Choroid plexus epithelial cell (primary cell): ENCODE measurements around the gene SNX25.
"Not testable (repeated sequence)": the region's sequence is repeated elsewhere in the genome, so short reads cannot be mapped to it uniquely, and the experiment has no call there.

ENCODE experiments used
- DNase-seq: peaks from one replicate; pipeline ENCODE4 v3.0.0-alpha.2; 2010; ENCODE audit warnings: low read depth
- H3K4me3 ChIP-seq: 2 replicates; pipeline ENCODE4 v1.5.1; 2011; ENCODE audit warnings: low read depth, mild to moderate bottlenecking, control low read depth, low read length, moderate library complexity
- TF ChIP-seq, protein P1 (sequence below): conservative IDR thresholded peaks from 2 replicates; pipeline ENCODE4 v1.5.1; 2011; ENCODE audit warnings: low read depth, mild to moderate bottlenecking, control low read depth, inconsistent platforms, low read length, moderate library complexity

The SNX25 gene

DNA sequence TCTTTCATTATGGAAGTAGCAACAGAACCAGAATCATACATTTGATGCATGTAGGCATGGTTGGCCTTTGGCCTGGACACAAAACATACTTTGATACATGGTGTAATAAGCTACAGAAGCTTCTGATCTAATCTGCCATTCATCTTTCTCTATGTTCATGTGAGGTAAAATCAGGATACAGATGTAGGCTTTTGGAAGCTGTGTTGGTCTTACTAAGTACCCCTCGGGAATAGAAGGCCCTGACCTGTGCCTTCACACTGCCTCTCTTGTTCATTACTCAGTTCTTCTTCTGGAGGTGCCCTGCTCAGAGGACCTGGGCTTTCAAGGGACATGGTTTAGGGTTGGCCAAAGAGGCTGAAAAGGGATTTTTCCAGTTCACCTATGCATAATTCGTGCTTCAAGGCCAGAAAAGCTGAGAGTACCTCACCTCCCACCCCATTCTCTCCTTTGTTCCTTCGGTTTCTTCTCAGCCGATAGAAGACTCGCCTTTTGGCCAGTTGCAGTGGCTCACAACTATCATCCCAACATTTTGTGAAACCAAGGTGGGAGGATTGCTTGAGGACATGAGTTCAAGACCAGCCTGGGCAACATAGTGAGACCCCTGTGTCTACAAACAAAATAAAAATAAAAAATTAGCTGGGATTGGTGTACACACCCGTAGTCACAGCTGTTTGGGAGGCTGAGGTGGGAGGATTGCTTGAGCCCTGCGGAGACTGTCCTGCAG, 25.9 kb downstream of the SNX25 start:
- TF ChIP-seq, protein P1, sequence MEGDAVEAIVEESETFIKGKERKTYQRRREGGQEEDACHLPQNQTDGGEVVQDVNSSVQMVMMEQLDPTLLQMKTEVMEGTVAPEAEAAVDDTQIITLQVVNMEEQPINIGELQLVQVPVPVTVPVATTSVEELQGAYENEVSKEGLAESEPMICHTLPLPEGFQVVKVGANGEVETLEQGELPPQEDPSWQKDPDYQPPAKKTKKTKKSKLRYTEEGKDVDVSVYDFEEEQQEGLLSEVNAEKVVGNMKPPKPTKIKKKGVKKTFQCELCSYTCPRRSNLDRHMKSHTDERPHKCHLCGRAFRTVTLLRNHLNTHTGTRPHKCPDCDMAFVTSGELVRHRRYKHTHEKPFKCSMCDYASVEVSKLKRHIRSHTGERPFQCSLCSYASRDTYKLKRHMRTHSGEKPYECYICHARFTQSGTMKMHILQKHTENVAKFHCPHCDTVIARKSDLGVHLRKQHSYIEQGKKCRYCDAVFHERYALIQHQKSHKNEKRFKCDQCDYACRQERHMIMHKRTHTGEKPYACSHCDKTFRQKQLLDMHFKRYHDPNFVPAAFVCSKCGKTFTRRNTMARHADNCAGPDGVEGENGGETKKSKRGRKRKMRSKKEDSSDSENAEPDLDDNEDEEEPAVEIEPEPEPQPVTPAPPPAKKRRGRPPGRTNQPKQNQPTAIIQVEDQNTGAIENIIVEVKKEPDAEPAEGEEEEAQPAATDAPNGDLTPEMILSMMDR = no peak

DNA sequence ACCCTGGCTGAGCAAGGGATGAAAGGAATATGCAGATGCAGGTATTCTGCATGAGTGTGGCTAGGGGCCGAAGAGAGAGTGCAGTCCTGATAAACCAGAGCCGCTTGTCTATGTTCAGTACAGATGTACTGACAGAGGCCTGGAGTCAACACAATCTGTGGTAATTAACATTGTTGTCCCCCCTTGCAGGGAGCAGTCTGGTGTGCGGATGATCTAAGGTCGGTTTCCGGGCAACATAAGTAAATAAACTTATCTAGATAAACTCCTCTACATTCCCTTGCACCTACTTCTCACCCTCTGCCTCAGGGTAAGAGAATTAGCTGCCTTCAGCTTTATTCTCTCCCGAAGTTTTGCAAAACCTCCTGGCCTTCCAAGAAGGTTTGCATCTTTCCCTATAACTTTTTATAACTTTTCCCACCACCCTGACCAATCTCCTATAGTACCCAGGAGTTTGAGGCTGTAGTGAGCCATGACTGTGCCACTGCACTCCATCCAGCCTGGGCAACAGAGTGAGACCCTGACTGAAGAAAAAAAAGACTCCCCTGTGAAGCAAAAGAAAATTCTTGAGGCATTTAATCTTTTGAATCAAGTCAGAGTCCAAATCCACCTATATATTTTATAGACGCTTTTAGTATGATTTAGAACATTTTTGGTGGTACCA, 26.6 kb downstream of the SNX25 start:
- no peak overlapping the region for H3K4me3 ChIP-seq
- DNase-seq = peak; percentile 84
- TF ChIP-seq, protein P1 = no peak

More for the DNA sequence above, 25.9 kb downstream of the SNX25 start:
- H3K4me3 ChIP-seq = no peak overlapping the region
- no peak for DNase-seq

DNA sequence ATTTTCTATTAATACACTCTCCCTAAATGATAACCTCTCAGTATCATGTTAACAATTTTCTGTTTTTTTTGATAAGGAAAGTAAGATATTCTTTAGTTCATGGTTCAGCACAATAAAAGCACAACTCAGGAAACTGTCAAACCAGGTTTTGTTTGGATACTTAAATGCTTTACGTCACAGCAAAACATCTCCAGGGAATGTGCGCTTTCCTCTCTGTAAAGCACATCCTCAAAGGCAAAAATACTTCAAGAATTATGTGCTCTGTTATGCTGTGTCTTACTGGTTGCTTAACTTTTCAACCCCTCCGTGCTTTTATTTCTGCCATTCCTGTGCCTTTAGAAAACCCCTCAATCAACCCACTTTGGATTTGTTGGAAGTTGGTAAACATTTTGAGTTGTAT, 27.8 kb downstream of the SNX25 start:
- DNase-seq = peak; percentile 89
- TF ChIP-seq, protein P1 = no peak
- H3K4me3 ChIP-seq = no peak overlapping the region

DNA sequence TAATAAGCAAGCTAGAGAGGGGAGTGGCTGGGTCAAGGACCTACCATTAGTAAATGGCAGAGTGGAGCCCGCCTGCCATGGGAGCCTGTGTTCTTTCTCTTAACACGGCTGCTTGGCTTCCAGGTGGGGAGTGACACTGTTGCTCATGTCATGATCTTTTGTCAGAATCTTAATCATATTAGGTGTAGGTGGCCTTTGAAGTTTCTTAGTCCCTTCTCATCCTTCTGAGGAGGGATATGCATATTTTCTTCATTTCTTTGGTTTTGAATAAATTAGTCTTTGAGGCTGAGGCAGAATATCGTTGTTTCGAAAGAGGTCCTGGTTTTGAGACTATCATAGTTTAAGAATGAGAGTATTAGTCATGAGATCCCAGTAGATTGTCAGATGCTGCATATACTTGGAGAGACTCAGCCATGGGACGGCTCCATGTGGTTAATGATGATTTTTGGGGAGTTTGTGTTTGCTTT, 28.9 kb downstream of the SNX25 start:
- no peak overlapping the region for H3K4me3 ChIP-seq
- TF ChIP-seq, protein P1 = no peak
- DNase-seq = peak; percentile 77

DNA sequence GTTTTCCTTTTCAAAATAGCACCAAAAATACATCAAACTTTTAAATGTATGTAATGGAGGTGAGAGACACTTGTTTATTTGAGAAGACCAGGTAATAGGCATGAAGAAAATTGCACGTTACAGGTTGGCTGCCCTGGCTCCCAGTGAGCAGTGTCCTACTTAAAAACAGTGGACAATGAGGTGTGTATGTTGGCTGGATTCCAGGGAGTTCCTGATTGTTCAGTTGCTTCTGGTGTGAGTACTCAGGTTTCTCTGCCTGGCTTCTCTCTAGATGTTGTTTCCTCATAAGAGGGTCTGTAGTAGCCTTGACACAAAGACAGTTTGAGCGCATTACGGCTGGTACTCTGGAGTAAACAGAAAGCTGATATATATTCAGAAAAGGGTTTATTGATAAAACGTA, 29.4 kb downstream of the SNX25 start:
- TF ChIP-seq, protein P1 = no peak
- DNase-seq = peak; percentile 63
- no peak overlapping the region for H3K4me3 ChIP-seq

DNA sequence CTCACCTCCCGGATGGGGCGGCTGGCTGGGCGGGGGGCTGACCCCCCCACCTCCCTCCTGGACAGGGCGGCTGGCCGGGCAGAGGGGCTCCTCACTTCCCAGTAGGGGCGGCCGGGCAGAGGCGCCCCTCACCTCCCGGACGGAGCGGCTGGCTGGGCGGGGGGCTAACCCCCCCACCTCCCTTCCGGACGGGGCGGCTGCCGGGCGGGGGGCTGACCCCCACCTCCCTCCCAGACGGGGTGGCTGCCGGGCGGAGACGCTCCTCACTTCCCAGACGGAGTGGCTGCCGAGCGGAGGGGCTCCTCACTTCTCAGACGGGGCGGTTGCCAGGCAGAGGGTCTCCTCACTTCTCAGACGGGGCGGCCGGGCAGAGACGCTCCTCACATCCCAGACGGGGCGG, 31.1 kb downstream of the SNX25 start:
- H3K4me3 ChIP-seq, DNase-seq: not testable (repeated sequence)

DNA sequence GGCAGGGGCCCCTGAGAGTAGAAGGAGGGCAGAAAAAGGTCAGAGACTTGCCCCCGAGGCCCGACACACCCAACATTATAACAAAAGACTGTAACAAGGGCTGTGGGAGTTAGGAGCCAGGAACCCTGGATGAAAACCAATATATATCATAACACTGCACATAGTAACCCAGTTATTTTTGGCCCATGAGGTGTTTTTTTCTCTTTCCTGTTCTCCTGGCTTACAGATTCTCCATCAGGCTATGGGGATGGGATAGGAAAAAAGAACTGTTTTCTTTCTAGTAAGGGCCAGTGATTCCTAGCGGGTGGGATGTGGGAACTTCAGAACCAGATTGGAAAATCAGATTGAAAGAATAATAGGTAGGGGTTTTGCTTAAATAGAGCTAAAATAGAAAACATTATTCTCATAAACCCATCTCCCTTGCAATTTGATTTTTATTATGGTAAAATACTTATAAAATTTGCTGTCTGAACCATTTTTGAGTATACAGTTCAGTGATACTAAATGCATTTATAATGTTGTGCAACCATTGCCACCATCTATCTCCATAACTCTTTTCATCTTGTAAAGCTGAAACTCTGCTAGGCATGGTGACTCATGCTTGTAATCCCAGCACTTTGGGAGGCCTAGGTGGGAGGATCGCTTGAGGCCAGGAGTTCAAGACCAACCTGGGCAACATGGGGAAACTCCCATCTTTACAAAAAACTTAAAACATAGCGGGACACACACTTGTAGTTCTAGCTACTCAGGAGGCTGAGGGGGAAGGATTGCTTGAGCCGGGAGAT, 33.5 kb downstream of the SNX25 start:
- peak; percentile 36 for DNase-seq

More for the DNA sequence above, 33.5 kb downstream of the SNX25 start:
- H3K4me3 ChIP-seq = no peak overlapping the region
- TF ChIP-seq, protein P1 = no peak
